OCI-LY1 (cell line): ENCODE results near the gene MYL10.
A peak's percentile ranks its signal among the peaks of the same experiment; 100 is the strongest.

Experiments used
- H2AFZ ChIP-seq: fragments of 200-600 bp; sonication (generic), shearing (Covaris generic); 2 replicates; pipeline ENCODE4 v1.6.0; 2014; ENCODE audit warnings: antibody characterized with exemption, mild to moderate bottlenecking, low read length
- H3F3A ChIP-seq: fragments of 200-600 bp; sonication (generic), shearing (Covaris generic); 2 replicates; pipeline ENCODE4 v1.6.0; 2014; ENCODE audit warnings: mild to moderate bottlenecking, antibody characterized with exemption, low read length, moderate library complexity; ENCODE audit not compliant: insufficient read depth
- H3K27ac ChIP-seq: fragments of 200-600 bp; sonication (generic); 2 replicates; pipeline ENCODE4 v1.5.1; 2014; ENCODE audit warnings: low read length, mixed run types, mild to moderate bottlenecking, low read depth; ENCODE audit not compliant: poor library complexity, severe bottlenecking
- H3K27me3 ChIP-seq: fragments of 200-600 bp; sonication (generic); 2 replicates; pipeline ENCODE4 v1.6.0; 2014; ENCODE audit warnings: antibody characterized with exemption, mild to moderate bottlenecking, low read length, moderate library complexity; ENCODE audit not compliant: insufficient read depth
- H3K36me3 ChIP-seq: fragments of 200-600 bp; sonication (generic); 2 replicates; pipeline ENCODE4 v1.6.1; 2014; ENCODE audit warnings: mild to moderate bottlenecking, antibody characterized with exemption, low read length, moderate library complexity, mixed read lengths; ENCODE audit not compliant: insufficient read depth
- H3K4me1 ChIP-seq: fragments of 200-600 bp; sonication (generic); 2 replicates; pipeline ENCODE4 v1.5.1; 2014; ENCODE audit warnings: mild to moderate bottlenecking, low read length, moderate library complexity; ENCODE audit not compliant: insufficient read depth, severe bottlenecking
- H3K4me2 ChIP-seq: fragments of 200-600 bp; sonication (generic), shearing (Covaris generic); 2 replicates; pipeline ENCODE4 v1.6.1; 2014; ENCODE audit warnings: low read length
- H3K4me3 ChIP-seq: fragments of 200-600 bp; sonication (generic); 2 replicates; pipeline ENCODE4 v1.5.1; 2014; ENCODE audit warnings: low read length, low read depth, mild to moderate bottlenecking, mixed read lengths; ENCODE audit not compliant: poor library complexity, severe bottlenecking
- H3K79me2 ChIP-seq: fragments of 200-600 bp; shearing (Covaris generic); 2 replicates; pipeline ENCODE4 v1.6.1; 2016; ENCODE audit warnings: mixed run types, low read length, mixed read lengths; ENCODE audit not compliant: insufficient read depth
- H3K9ac ChIP-seq: fragments of 200-600 bp; sonication (generic), shearing (Covaris generic); 2 replicates; pipeline ENCODE4 v1.6.1; 2014; ENCODE audit warnings: mild to moderate bottlenecking, low read length, mixed read lengths
- H3K9me2 ChIP-seq: fragments of 200-600 bp; sonication (generic), shearing (Covaris generic); 2 replicates; pipeline ENCODE4 v1.6.1; 2014; ENCODE audit warnings: low read depth, mild to moderate bottlenecking, low read length, mixed read lengths
- H3K9me3 ChIP-seq: fragments of 200-600 bp; shearing (Covaris generic); 2 replicates; pipeline ENCODE4 v1.6.1; 2014; ENCODE audit warnings: low read length, mixed read lengths
- H4K20me1 ChIP-seq: fragments of 200-600 bp; sonication (generic), shearing (Covaris generic); 2 replicates; pipeline ENCODE4 v1.6.0; 2016; ENCODE audit warnings: mild to moderate bottlenecking, low read length; ENCODE audit not compliant: insufficient read depth
- EZH2 ChIP-seq: fragments of 200-600 bp; sonication (generic), shearing (Covaris generic); IDR thresholded peaks from 2 replicates; pipeline ENCODE4 v1.8.0; 2017; ENCODE audit warnings: borderline replicate concordance, mixed run types, mild to moderate bottlenecking, antibody characterized with exemption, low read length, moderate library complexity, mixed read lengths
- TF ChIP-seq, protein P1 (sequence below): fragments of 200-600 bp; sonication (generic), shearing (Covaris generic); IDR thresholded peaks from 2 replicates; pipeline ENCODE4 v1.5.1; 2017; ENCODE audit warnings: mild to moderate bottlenecking, antibody characterized with exemption, low read length, moderate library complexity, mixed read lengths

The MYL10 gene

DNA sequence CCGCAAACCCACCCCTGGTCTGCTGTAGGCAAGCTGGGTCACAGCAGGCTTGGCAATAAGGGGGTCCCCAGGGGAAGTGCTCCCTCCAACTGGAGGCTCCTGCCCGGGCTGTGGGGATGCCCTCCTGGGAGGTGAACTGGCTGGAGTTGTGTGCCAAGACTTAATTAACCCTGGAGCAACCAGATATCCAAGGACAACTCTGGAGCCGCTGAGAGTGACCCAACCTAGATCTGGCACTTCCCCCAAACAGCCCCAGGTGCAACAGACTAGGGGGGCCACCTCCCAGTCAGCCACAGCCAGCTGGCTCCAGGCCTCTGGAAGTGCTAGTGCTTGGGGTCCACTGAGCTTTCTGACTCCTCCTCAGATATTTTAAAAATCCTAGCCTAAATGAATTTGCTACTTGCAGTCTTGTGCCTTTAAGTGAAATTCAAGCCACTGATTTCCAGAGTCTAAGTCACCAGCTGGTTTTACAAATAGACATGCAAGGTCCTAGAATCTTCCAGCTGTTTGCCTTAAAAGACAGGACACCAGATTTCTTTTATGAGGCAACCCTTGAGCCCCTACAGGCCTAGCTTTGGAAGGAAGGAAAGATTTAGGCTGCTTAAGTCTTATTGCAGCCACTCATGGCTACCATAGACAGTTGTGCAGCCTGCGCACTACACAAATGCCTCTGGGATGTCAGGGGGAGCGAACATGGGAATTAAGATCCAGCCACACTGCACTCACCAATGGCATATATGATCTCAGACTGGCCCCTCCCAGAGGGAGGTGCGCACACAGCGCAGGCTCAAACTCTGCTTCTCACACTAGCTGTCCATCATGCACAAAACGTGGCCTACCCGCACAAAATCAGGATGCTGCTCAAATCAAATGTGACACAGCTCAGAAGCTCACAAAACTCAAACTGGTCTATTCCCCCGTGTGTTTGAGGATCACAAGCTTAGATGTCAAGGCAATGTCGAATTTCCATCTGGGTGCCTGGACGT lies 42.6 kb upstream of the MYL10 start:
- Histone ChIP-seq H3K27ac (no peak overlapping the region), H3K4me2 (no peak overlapping the region), H3K4me1 (no peaks in the 10 kb centered on the region), H3K36me3 (no peaks in the 10 kb centered on the region; the same call in 1 of the 2 replicates), H4K20me1 (no peaks in the 10 kb centered on the region), H3K9me2 (no peaks in the 10 kb centered on the region), H3K27me3 (peaks cover 12% of the 10 kb centered on the region; the same call in 1 of the 2 replicates), H3K9ac (no peak overlapping the region), H3F3A (no peaks in the 10 kb centered on the region), H3K79me2 (no peaks in the 10 kb centered on the region), H2AFZ (no peak overlapping the region), H3K9me3 (peaks cover 10% of the 10 kb centered on the region; the same call in 1 of the 2 replicates), H3K4me3 (no peak overlapping the region)
- TF ChIP-seq, protein P1, sequence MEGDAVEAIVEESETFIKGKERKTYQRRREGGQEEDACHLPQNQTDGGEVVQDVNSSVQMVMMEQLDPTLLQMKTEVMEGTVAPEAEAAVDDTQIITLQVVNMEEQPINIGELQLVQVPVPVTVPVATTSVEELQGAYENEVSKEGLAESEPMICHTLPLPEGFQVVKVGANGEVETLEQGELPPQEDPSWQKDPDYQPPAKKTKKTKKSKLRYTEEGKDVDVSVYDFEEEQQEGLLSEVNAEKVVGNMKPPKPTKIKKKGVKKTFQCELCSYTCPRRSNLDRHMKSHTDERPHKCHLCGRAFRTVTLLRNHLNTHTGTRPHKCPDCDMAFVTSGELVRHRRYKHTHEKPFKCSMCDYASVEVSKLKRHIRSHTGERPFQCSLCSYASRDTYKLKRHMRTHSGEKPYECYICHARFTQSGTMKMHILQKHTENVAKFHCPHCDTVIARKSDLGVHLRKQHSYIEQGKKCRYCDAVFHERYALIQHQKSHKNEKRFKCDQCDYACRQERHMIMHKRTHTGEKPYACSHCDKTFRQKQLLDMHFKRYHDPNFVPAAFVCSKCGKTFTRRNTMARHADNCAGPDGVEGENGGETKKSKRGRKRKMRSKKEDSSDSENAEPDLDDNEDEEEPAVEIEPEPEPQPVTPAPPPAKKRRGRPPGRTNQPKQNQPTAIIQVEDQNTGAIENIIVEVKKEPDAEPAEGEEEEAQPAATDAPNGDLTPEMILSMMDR, result no peak
- no peak for TF ChIP-seq EZH2

DNA sequence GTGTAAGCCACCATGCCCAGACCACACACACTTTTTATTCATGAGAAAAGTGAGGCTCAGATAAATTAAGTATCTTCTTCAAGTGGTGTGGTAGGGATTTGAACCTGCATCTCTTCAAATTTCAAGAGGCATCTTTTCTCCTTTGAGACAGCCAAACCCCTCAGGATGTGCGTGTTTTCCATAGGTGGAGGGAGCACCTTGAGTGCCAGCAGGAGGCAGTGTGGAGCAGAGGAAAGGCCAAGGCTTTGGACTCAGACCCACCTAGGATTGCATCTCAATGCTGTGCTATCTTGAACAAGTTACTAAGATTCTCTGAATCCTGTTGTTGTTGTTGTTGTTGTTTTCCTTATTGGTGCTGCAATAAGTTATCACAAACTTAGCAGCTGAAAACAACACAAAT lies 40.2 kb upstream of the MYL10 start:
- no peak overlapping the region for H3K4me2 ChIP-seq
- no peak overlapping the region for H3K9ac ChIP-seq
- H2AFZ ChIP-seq, result no peak overlapping the region
- H3K9me2 ChIP-seq, result no peaks in the 10 kb centered on the region
- H3K36me3 ChIP-seq, result no peaks in the 10 kb centered on the region; the same call in 1 of the 2 replicates
- H3F3A ChIP-seq, result no peaks in the 10 kb centered on the region
- TF ChIP-seq, protein P1, result peak; percentile 44; the same call in 1 of the 2 replicates
- TF ChIP-seq EZH2, result no peak
- no peaks in the 10 kb centered on the region for H3K4me1 ChIP-seq
- peaks cover 17% of the 10 kb centered on the region; the same call in 1 of the 2 replicates for H3K27me3 ChIP-seq
- H3K9me3 ChIP-seq, result peaks cover 10% of the 10 kb centered on the region; the same call in 1 of the 2 replicates
- no peaks in the 10 kb centered on the region for H4K20me1 ChIP-seq
- no peaks in the 10 kb centered on the region for H3K79me2 ChIP-seq
- no peak overlapping the region for H3K27ac ChIP-seq
- no peak overlapping the region for H3K4me3 ChIP-seq

DNA sequence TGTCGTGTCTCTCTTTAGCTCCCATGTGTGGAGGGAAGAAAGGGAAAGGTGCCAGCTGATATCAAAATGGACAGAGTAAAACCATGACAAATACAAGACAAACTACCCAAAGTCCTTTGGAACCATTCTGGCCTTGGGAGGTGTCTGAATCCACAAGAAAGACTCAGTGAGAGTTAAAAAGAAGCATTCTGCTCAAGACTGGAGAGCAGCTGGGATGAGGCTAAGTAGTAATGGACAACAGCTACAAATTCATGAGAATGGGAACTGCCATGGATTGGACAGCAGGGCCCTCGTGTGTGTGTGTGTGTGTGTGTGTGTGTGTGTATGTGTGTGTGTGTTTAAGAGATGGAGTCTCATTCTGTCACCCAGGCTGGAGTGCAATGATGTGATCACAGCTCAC lies 39.6 kb upstream of the MYL10 start:
- Histone ChIP-seq H3K27me3 (peaks cover 18% of the 10 kb centered on the region; the same call in 1 of the 2 replicates), H3K4me2 (no peak overlapping the region), H3K4me1 (no peaks in the 10 kb centered on the region), H3K4me3 (no peak overlapping the region), H3F3A (no peaks in the 10 kb centered on the region), H3K36me3 (no peaks in the 10 kb centered on the region; the same call in 1 of the 2 replicates), H3K9me2 (no peaks in the 10 kb centered on the region), H2AFZ (no peak overlapping the region), H3K9me3 (peaks cover 11% of the 10 kb centered on the region; the same call in 1 of the 2 replicates), H4K20me1 (no peaks in the 10 kb centered on the region), H3K27ac (no peak overlapping the region), H3K79me2 (no peaks in the 10 kb centered on the region), H3K9ac (no peak overlapping the region)
- TF ChIP-seq EZH2, result no peak
- TF ChIP-seq, protein P1, result no peak
